ENCODE data around the gene INSM1. TPM values are rescaled to one million over a fixed set of nuclear protein-coding genes. Genes with fewer than 3 reads are reported as not detected.

Gene INSM1
- total RNA-seq, 1 experiment from 2014 or later: not detected

- H3K79me2 ChIP-seq (ENCODE audit: low read length): no peaks in the 10 kb centered on the region
- H3K4me2 ChIP-seq (ENCODE audit: low read depth, low read length, poor library complexity, severe bottlenecking): no peak overlapping the region
- no peaks in the 10 kb centered on the region for H3K4me1 ChIP-seq (ENCODE audit: low read length)
- no peak overlapping the region for H3K27ac ChIP-seq (ENCODE audit: low read length)
- no peaks in the 10 kb centered on the region for H3K9me3 ChIP-seq (ENCODE audit: low read length)
- no peaks in the 10 kb centered on the region for H3K27me3 ChIP-seq (ENCODE audit: low read length)
- H3K9ac ChIP-seq (ENCODE audit: low read length): no peak overlapping the region
- no peak overlapping the region for H2AFZ ChIP-seq (ENCODE audit: low read length)
- H3K9me2 ChIP-seq (replicated peaks; ENCODE audit: insufficient read depth, low read length): no peaks in the 10 kb centered on the region
- DNase-seq: no peak
- no peaks in the 10 kb centered on the region for H3K36me3 ChIP-seq (ENCODE audit: insufficient read depth, low read length)
- no peaks in the 10 kb centered on the region for H4K20me1 ChIP-seq (ENCODE audit: insufficient read depth, low read depth, low read length)
- H3K4me3 ChIP-seq (ENCODE audit: low read length): no peak overlapping the region
Observed at GRCh38 chr20:20363434-20363798, 4.5 kb upstream of the INSM1 start.

- Histone ChIP-seq H4K20me1 (ENCODE audit: insufficient read depth, low read depth, low read length) (no peaks in the 10 kb centered on the region), H3K9ac (ENCODE audit: low read length) (no peak overlapping the region), H3K9me2 (replicated peaks; ENCODE audit: insufficient read depth, low read length) (no peaks in the 10 kb centered on the region), H3K9me3 (ENCODE audit: low read length) (no peaks in the 10 kb centered on the region), H2AFZ (ENCODE audit: low read length) (no peak overlapping the region), H3K36me3 (ENCODE audit: insufficient read depth, low read length) (no peaks in the 10 kb centered on the region), H3K4me3 (ENCODE audit: low read length) (no peak overlapping the region), H3K27ac (ENCODE audit: low read length) (no peak overlapping the region), H3K4me1 (ENCODE audit: low read length) (no peaks in the 10 kb centered on the region), H3K4me2 (ENCODE audit: low read depth, low read length, poor library complexity, severe bottlenecking) (no peak overlapping the region), H3K27me3 (ENCODE audit: low read length) (no peaks in the 10 kb centered on the region), H3K79me2 (ENCODE audit: low read length) (no peaks in the 10 kb centered on the region)
- no peak for DNase-seq
Observed at GRCh38 chr20:20363799-20364592, 3.9 kb upstream of the INSM1 start.

- Histone ChIP-seq H3K27ac (ENCODE audit: low read length) (no peak overlapping the region), H4K20me1 (ENCODE audit: insufficient read depth, low read depth, low read length) (no peaks in the 10 kb centered on the region), H3K9ac (ENCODE audit: low read length) (no peak overlapping the region), H3K4me1 (ENCODE audit: low read length) (no peaks in the 10 kb centered on the region), H3K9me2 (replicated peaks; ENCODE audit: insufficient read depth, low read length) (no peaks in the 10 kb centered on the region), H3K79me2 (ENCODE audit: low read length) (no peaks in the 10 kb centered on the region), H3K27me3 (ENCODE audit: low read length) (no peaks in the 10 kb centered on the region), H3K4me3 (ENCODE audit: low read length) (no peak overlapping the region), H2AFZ (ENCODE audit: low read length) (no peak overlapping the region), H3K9me3 (ENCODE audit: low read length) (no peaks in the 10 kb centered on the region), H3K4me2 (ENCODE audit: low read depth, low read length, poor library complexity, severe bottlenecking) (no peak overlapping the region), H3K36me3 (ENCODE audit: insufficient read depth, low read length) (no peaks in the 10 kb centered on the region)
- no peak for DNase-seq
Observed at GRCh38 chr20:20364593-20365479, 3.1 kb upstream of the INSM1 start.

GRCh38 chr20:20365480-20366161, 2.3 kb upstream of the INSM1 start:
- Histone ChIP-seq H3K4me3 (ENCODE audit: low read length) (no peak overlapping the region), H3K9me3 (ENCODE audit: low read length) (no peaks in the 10 kb centered on the region), H3K27ac (ENCODE audit: low read length) (no peak overlapping the region), H3K27me3 (ENCODE audit: low read length) (no peaks in the 10 kb centered on the region), H2AFZ (ENCODE audit: low read length) (no peak overlapping the region), H3K4me1 (ENCODE audit: low read length) (no peaks in the 10 kb centered on the region), H3K36me3 (ENCODE audit: insufficient read depth, low read length) (no peaks in the 10 kb centered on the region), H3K4me2 (ENCODE audit: low read depth, low read length, poor library complexity, severe bottlenecking) (no peak overlapping the region), H3K9ac (ENCODE audit: low read length) (no peak overlapping the region), H4K20me1 (ENCODE audit: insufficient read depth, low read depth, low read length) (no peaks in the 10 kb centered on the region), H3K79me2 (ENCODE audit: low read length) (no peaks in the 10 kb centered on the region), H3K9me2 (replicated peaks; ENCODE audit: insufficient read depth, low read length) (no peaks in the 10 kb centered on the region)
- no peak for DNase-seq

DNA sequence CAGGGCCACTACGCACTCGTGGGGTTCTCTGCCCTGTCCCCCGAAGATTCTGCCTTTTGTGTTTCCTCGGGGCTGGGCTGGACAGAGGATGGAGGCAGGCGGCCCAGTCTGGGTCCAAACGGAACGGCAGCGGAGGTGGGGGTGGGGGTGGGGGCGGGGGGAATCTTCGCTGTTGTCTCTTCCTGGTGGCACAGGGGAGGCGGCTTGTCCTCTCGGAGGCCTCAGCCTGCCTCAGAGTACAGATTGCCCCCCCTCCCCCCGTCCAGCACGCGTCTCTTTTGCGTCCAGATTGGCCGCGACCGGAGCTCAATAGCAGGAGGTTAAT, 1.4 kb upstream of the INSM1 start:
- Histone ChIP-seq H3K9me3 (ENCODE audit: low read length) (no peaks in the 10 kb centered on the region), H3K36me3 (ENCODE audit: insufficient read depth, low read length) (no peaks in the 10 kb centered on the region), H3K4me1 (ENCODE audit: low read length) (no peaks in the 10 kb centered on the region), H3K9me2 (replicated peaks; ENCODE audit: insufficient read depth, low read length) (no peaks in the 10 kb centered on the region), H3K9ac (ENCODE audit: low read length) (no peak overlapping the region), H3K4me2 (ENCODE audit: low read depth, low read length, poor library complexity, severe bottlenecking) (no peak overlapping the region), H4K20me1 (ENCODE audit: insufficient read depth, low read depth, low read length) (no peaks in the 10 kb centered on the region), H3K27me3 (ENCODE audit: low read length) (no peaks in the 10 kb centered on the region), H3K79me2 (ENCODE audit: low read length) (no peaks in the 10 kb centered on the region), H3K27ac (ENCODE audit: low read length) (no peak overlapping the region), H2AFZ (ENCODE audit: low read length) (no peak overlapping the region), H3K4me3 (ENCODE audit: low read length) (no peak overlapping the region)
- DNase-seq: no peak

GRCh38 chr20:20366876-20367574, 879 bp upstream of the INSM1 start:
- no peaks in the 10 kb centered on the region for H3K9me2 ChIP-seq (replicated peaks; ENCODE audit: insufficient read depth, low read length)
- H3K4me1 ChIP-seq (ENCODE audit: low read length): no peaks in the 10 kb centered on the region
- H3K27ac ChIP-seq (ENCODE audit: low read length): no peak overlapping the region
- no peak overlapping the region for H3K4me3 ChIP-seq (ENCODE audit: low read length)
- no peak for DNase-seq
- no peak overlapping the region for H2AFZ ChIP-seq (ENCODE audit: low read length)
- no peak overlapping the region for H3K9ac ChIP-seq (ENCODE audit: low read length)
- no peaks in the 10 kb centered on the region for H3K79me2 ChIP-seq (ENCODE audit: low read length)
- no peaks in the 10 kb centered on the region for H3K9me3 ChIP-seq (ENCODE audit: low read length)
- no peak overlapping the region for H3K4me2 ChIP-seq (ENCODE audit: low read depth, low read length, poor library complexity, severe bottlenecking)
- H3K27me3 ChIP-seq (ENCODE audit: low read length): no peaks in the 10 kb centered on the region
- no peaks in the 10 kb centered on the region for H3K36me3 ChIP-seq (ENCODE audit: insufficient read depth, low read length)
- no peaks in the 10 kb centered on the region for H4K20me1 ChIP-seq (ENCODE audit: insufficient read depth, low read depth, low read length)

GRCh38 chr20:20368418-20369249, 730 bp downstream of the INSM1 start:
- no peaks in the 10 kb centered on the region for H3K27me3 ChIP-seq (ENCODE audit: low read length)
- no peak for DNase-seq
- H4K20me1 ChIP-seq (ENCODE audit: insufficient read depth, low read depth, low read length): no peaks in the 10 kb centered on the region
- H3K36me3 ChIP-seq (ENCODE audit: insufficient read depth, low read length): no peaks in the 10 kb centered on the region
- H3K27ac ChIP-seq (ENCODE audit: low read length): no peak overlapping the region
- no peaks in the 10 kb centered on the region for H3K9me2 ChIP-seq (replicated peaks; ENCODE audit: insufficient read depth, low read length)
- no peaks in the 10 kb centered on the region for H3K4me1 ChIP-seq (ENCODE audit: low read length)
- H3K79me2 ChIP-seq (ENCODE audit: low read length): no peaks in the 10 kb centered on the region
- H3K4me2 ChIP-seq (ENCODE audit: low read depth, low read length, poor library complexity, severe bottlenecking): no peak overlapping the region
- no peak overlapping the region for H2AFZ ChIP-seq (ENCODE audit: low read length)
- H3K9me3 ChIP-seq (ENCODE audit: low read length): no peaks in the 10 kb centered on the region
- H3K4me3 ChIP-seq (ENCODE audit: low read length): no peak overlapping the region
- H3K9ac ChIP-seq (ENCODE audit: low read length): no peak overlapping the region
